ENCODE measurements around the gene KIAA1217.

Gene KIAA1217

GRCh38 chr10:24339387-24339786 is 130.4 kb downstream of the KIAA1217 start:
- Histone ChIP-seq H3K9me3 (ENCODE audit: insufficient read depth, low read depth, low read length) (no peaks in the 10 kb centered on the region), H2AFZ (ENCODE audit: low read length) (no peak overlapping the region)

GRCh38 chr10:24340446-24340845 is 131.5 kb downstream of the KIAA1217 start:
- Histone ChIP-seq H2AFZ (ENCODE audit: low read length) (no peak overlapping the region), H3F3A (ENCODE audit: low read depth) (no peaks in the 10 kb centered on the region), H3K9me3 (ENCODE audit: insufficient read depth, low read depth, low read length) (no peaks in the 10 kb centered on the region), H3K9ac (ENCODE audit: low read depth, low read length, poor library complexity, severe bottlenecking) (no peak overlapping the region), H3K9me2 (replicated peaks; ENCODE audit: low read depth, low read length) (no peaks in the 10 kb centered on the region), H4K20me1 (ENCODE audit: insufficient read depth, low read length, poor library complexity, severe bottlenecking) (no peaks in the 10 kb centered on the region), H3K4me3 (ENCODE audit: low read length, poor library complexity, severe bottlenecking) (no peak overlapping the region), H3K4me1 (ENCODE audit: insufficient read depth, low read length, poor library complexity, severe bottlenecking) (peaks cover 27% of the 10 kb centered on the region), H3K79me2 (ENCODE audit: insufficient read depth, low read length) (no peaks in the 10 kb centered on the region), H3K4me2 (ENCODE audit: low read depth, low read length, poor library complexity, severe bottlenecking) (no peak overlapping the region), H3K27me3 (ENCODE audit: insufficient read depth, low read length, poor library complexity, severe bottlenecking) (no peaks in the 10 kb centered on the region), H3K36me3 (ENCODE audit: insufficient read depth, low read length) (no peaks in the 10 kb centered on the region)
- TF ChIP-seq CTCF (conservative IDR thresholded peaks at IDR 0.05; ENCODE audit: low read length) (no peak), EZH2phosphoT487 (IDR thresholded peaks at IDR 0.05; ENCODE audit: borderline replicate concordance) (no peak)

More at GRCh38 chr10:24339387-24339786, 130.4 kb downstream of the KIAA1217 start:
- Histone ChIP-seq H3K4me1 (ENCODE audit: insufficient read depth, low read length, poor library complexity, severe bottlenecking) (peaks cover 16% of the 10 kb centered on the region), H3K9me2 (replicated peaks; ENCODE audit: low read depth, low read length) (no peaks in the 10 kb centered on the region), H3K27me3 (ENCODE audit: insufficient read depth, low read length, poor library complexity, severe bottlenecking) (no peaks in the 10 kb centered on the region), H3K4me2 (ENCODE audit: low read depth, low read length, poor library complexity, severe bottlenecking) (no peak overlapping the region), H3F3A (ENCODE audit: low read depth) (no peaks in the 10 kb centered on the region), H3K9ac (ENCODE audit: low read depth, low read length, poor library complexity, severe bottlenecking) (no peak overlapping the region), H3K36me3 (ENCODE audit: insufficient read depth, low read length) (no peaks in the 10 kb centered on the region), H4K20me1 (ENCODE audit: insufficient read depth, low read length, poor library complexity, severe bottlenecking) (no peaks in the 10 kb centered on the region), H3K4me3 (ENCODE audit: low read length, poor library complexity, severe bottlenecking) (no peak overlapping the region), H3K79me2 (ENCODE audit: insufficient read depth, low read length) (no peaks in the 10 kb centered on the region)
- TF ChIP-seq CTCF (conservative IDR thresholded peaks at IDR 0.05; ENCODE audit: low read length) (no peak), EZH2phosphoT487 (IDR thresholded peaks at IDR 0.05; ENCODE audit: borderline replicate concordance) (no peak)

- H3F3A ChIP-seq (ENCODE audit: low read depth), result no peaks in the 10 kb centered on the region
Observed at GRCh38 chr10:24340883-24341282, 131.9 kb downstream of the KIAA1217 start.

More at GRCh38 chr10:24340883-24341282, 131.9 kb downstream of the KIAA1217 start:
- Histone ChIP-seq H3K4me2 (ENCODE audit: low read depth, low read length, poor library complexity, severe bottlenecking) (no peak overlapping the region), H3K36me3 (ENCODE audit: insufficient read depth, low read length) (no peaks in the 10 kb centered on the region), H3K4me3 (ENCODE audit: low read length, poor library complexity, severe bottlenecking) (no peak overlapping the region), H2AFZ (ENCODE audit: low read length) (no peak overlapping the region), H3K4me1 (ENCODE audit: insufficient read depth, low read length, poor library complexity, severe bottlenecking) (peaks cover 31% of the 10 kb centered on the region), H3K79me2 (ENCODE audit: insufficient read depth, low read length) (no peaks in the 10 kb centered on the region), H3K9me3 (ENCODE audit: insufficient read depth, low read depth, low read length) (no peaks in the 10 kb centered on the region), H3K27me3 (ENCODE audit: insufficient read depth, low read length, poor library complexity, severe bottlenecking) (no peaks in the 10 kb centered on the region), H4K20me1 (ENCODE audit: insufficient read depth, low read length, poor library complexity, severe bottlenecking) (no peaks in the 10 kb centered on the region), H3K9ac (ENCODE audit: low read depth, low read length, poor library complexity, severe bottlenecking) (no peak overlapping the region), H3K9me2 (replicated peaks; ENCODE audit: low read depth, low read length) (no peaks in the 10 kb centered on the region)
- TF ChIP-seq EZH2phosphoT487 (IDR thresholded peaks at IDR 0.05; ENCODE audit: borderline replicate concordance), result no peak
- TF ChIP-seq CTCF (conservative IDR thresholded peaks at IDR 0.05; ENCODE audit: low read length), result no peak
